H1 (cell line): ENCODE measurements around the gene WDR48. TPM values are rescaled to one million over a fixed set of nuclear protein-coding genes. Genes with fewer than 3 reads are reported as not detected.
A peak's percentile ranks its signal among the peaks of the same experiment; 100 is the strongest.

Source experiments
- CTCF ChIA-PET: fragments of 300-600 bp; sonication (Branson Sonifier 250); formaldehyde crosslinking; loops from one replicate; lab custom pipeline; 2021; ENCODE audit not compliant: partially characterized antibody; lab: Charles Lee
- POLR2A ChIA-PET: fragments of 300-600 bp; sonication (Branson Sonifier 250); formaldehyde crosslinking; loops from one replicate; lab custom pipeline; 2021; ENCODE audit warnings: inconsistent platforms; ENCODE audit not compliant: partially characterized antibody; lab: Charles Lee
- DNase-seq, 2 experiments: peaks; one replicate each; pipeline versions ENCODE4 v3.0.0 to v3.0.0-alpha.2; 2010 to 2022; ENCODE audit warnings: low spot score in 2 of 2, low read depth in 1 of 2, mixed read lengths in 1 of 2
- FAIRE-seq: peaks from 2 replicates; lab custom pipeline; 2011; peaks lifted over from hg19 to GRCh38; lab: Jason Lieb, UNC
- H2AFZ ChIP-seq: 2 replicates; pipeline ENCODE4 v1.8.1; 2012; ENCODE audit warnings: low read length, inconsistent platforms
- H2AK5ac ChIP-seq: 2 replicates; pipeline ENCODE4 v1.6.1; 2013; ENCODE audit warnings: low read depth, low read length
- H2BK120ac ChIP-seq: replicated peaks from 2 replicates; pipeline ENCODE3; 2013; ENCODE audit warnings: low read depth, low read length, inconsistent platforms
- H2BK12ac ChIP-seq: 2 replicates; pipeline ENCODE4 v1.6.1; 2013; ENCODE audit warnings: low read depth, low read length
- H2BK15ac ChIP-seq: 2 replicates; pipeline ENCODE4 v1.6.1; 2013; ENCODE audit warnings: low read length
- H2BK20ac ChIP-seq: 2 replicates; pipeline ENCODE4 v1.6.1; 2013; ENCODE audit warnings: low read length
- H2BK5ac ChIP-seq: 2 replicates; pipeline ENCODE4 v1.6.1; 2013; ENCODE audit warnings: low read depth, low read length
- H3K14ac ChIP-seq: 2 replicates; pipeline ENCODE4 v1.6.1; 2013; ENCODE audit warnings: inconsistent platforms; ENCODE audit not compliant: insufficient read length
- H3K18ac ChIP-seq: 2 replicates; pipeline ENCODE4 v1.6.1; 2013; ENCODE audit warnings: low read length; ENCODE audit errors: extremely low read depth
- H3K23ac ChIP-seq: 2 replicates; pipeline ENCODE4 v1.6.1; 2013; ENCODE audit warnings: inconsistent platforms; ENCODE audit not compliant: insufficient read length
- H3K23me2 ChIP-seq: 2 replicates; pipeline ENCODE4 v1.6.1; 2013; ENCODE audit warnings: low read depth, low read length
- H3K27ac ChIP-seq: 2 replicates; pipeline ENCODE4 v1.6.1; 2011; ENCODE audit warnings: low read depth, low read length, inconsistent platforms
- H3K27me3 ChIP-seq, 4 experiments: replicated peaks in 1 of 4; 1 replicate in 1 of 4; 2 replicates in 3 of 4; pipeline versions ENCODE4 v1.6.1 to v1.8.1; 2011 to 2013; ENCODE audit warnings: low read length in 3 of 4, mild to moderate bottlenecking in 3 of 4, inconsistent platforms in 2 of 4, mixed read lengths in 2 of 4, moderate library complexity in 1 of 4; ENCODE audit not compliant: control insufficient read depth in 3 of 4, insufficient read depth in 3 of 4; ENCODE audit errors: extremely low read depth in 1 of 4
- H3K36me3 ChIP-seq, 4 experiments: 2 replicates each; pipeline versions ENCODE4 v1.6.1 to v1.8.1; 2011 to 2013; ENCODE audit warnings: mild to moderate bottlenecking in 4 of 4, low read length in 3 of 4, moderate library complexity in 2 of 4, control low read depth in 1 of 4, inconsistent platforms in 1 of 4; ENCODE audit not compliant: insufficient read depth in 4 of 4, control insufficient read depth in 2 of 4
- H3K4ac ChIP-seq: replicated peaks from 2 replicates; pipeline ENCODE3; 2013; ENCODE audit warnings: low read length, low read depth, mixed read lengths, inconsistent platforms; ENCODE audit not compliant: insufficient read length
- H3K4me1 ChIP-seq, 4 experiments: replicated peaks in 1 of 4; 1 replicate in 1 of 4; 2 replicates in 3 of 4; pipeline versions ENCODE4 v1.6.1 to v1.8.1; 2011 to 2013; ENCODE audit warnings: low read length in 3 of 4, inconsistent platforms in 2 of 4, mixed read lengths in 1 of 4; ENCODE audit not compliant: insufficient read depth in 4 of 4, control insufficient read depth in 3 of 4
- H3K4me2 ChIP-seq, 2 experiments: 2 replicates each; pipeline versions ENCODE4 v1.6.1 to v1.8.1; 2011 to 2013; ENCODE audit warnings: low read depth in 2 of 2, low read length in 2 of 2, control low read depth in 1 of 2, inconsistent platforms in 1 of 2, mild to moderate bottlenecking in 1 of 2; ENCODE audit not compliant: insufficient read depth in 1 of 2
- H3K4me3 ChIP-seq, 4 experiments: fragments of 200-600, 300-600 bp in 1 of 4; sonication (generic), shearing (Covaris generic), sonication (Bioruptor Twin) in 1 of 4; 2 replicates each; pipeline versions ENCODE4 v1.5.1 to v1.8.1; 2011 to 2016; ENCODE audit warnings: low read length in 4 of 4, low read depth in 3 of 4, control low read depth in 2 of 4, inconsistent platforms in 2 of 4, mild to moderate bottlenecking in 2 of 4, mixed read lengths in 1 of 4, moderate library complexity in 1 of 4; ENCODE audit not compliant: insufficient read depth in 2 of 4; ENCODE audit errors: extremely low read depth in 1 of 4
- H3K56ac ChIP-seq: replicated peaks from 2 replicates; pipeline ENCODE3; 2013; ENCODE audit warnings: low read depth, mild to moderate bottlenecking, mixed read lengths, low read length, inconsistent platforms; ENCODE audit not compliant: insufficient read length
- H3K79me1 ChIP-seq: 2 replicates; pipeline ENCODE4 v1.6.1; 2013; ENCODE audit warnings: low read depth, low read length, control low read depth
- H3K79me2 ChIP-seq, 2 experiments: 2 replicates each; pipeline versions ENCODE4 v1.6.1 to v1.8.1; 2012 to 2013; ENCODE audit warnings: low read length in 2 of 2, mild to moderate bottlenecking in 2 of 2, inconsistent platforms in 1 of 2; ENCODE audit not compliant: insufficient read depth in 2 of 2, control insufficient read depth in 1 of 2
- H3K9ac ChIP-seq, 4 experiments: replicated peaks in 1 of 4; 1 replicate in 1 of 4; 2 replicates in 3 of 4; pipeline versions ENCODE4 v1.6.1 to v1.8.1; 2011 to 2013; ENCODE audit warnings: low read depth in 3 of 4, low read length in 3 of 4, control low read depth in 2 of 4, mild to moderate bottlenecking in 2 of 4, moderate library complexity in 2 of 4, inconsistent platforms in 1 of 4; ENCODE audit errors: extremely low read depth in 1 of 4
- H3K9me3 ChIP-seq, 2 experiments: 2 replicates each; pipeline versions ENCODE4 v1.6.1 to v1.8.1; 2012 to 2013; ENCODE audit warnings: mild to moderate bottlenecking in 2 of 2, moderate library complexity in 2 of 2, control low read depth in 1 of 2, inconsistent platforms in 1 of 2, low read depth in 1 of 2, low read length in 1 of 2, mixed read lengths in 1 of 2; ENCODE audit not compliant: insufficient read depth in 2 of 2
- H4K20me1 ChIP-seq, 2 experiments: replicated peaks in 1 of 2; 2 replicates each; pipeline versions ENCODE3 to v1.8.1; 2011 to 2013; ENCODE audit warnings: inconsistent platforms in 2 of 2, low read length in 2 of 2, mild to moderate bottlenecking in 1 of 2; ENCODE audit not compliant: insufficient read depth in 2 of 2, control insufficient read depth in 1 of 2
- H4K5ac ChIP-seq: 2 replicates; pipeline ENCODE4 v1.6.1; 2013; ENCODE audit warnings: low read length, low read depth, mixed read lengths, inconsistent platforms; ENCODE audit not compliant: insufficient read length
- H4K8ac ChIP-seq: 2 replicates; pipeline ENCODE4 v1.8.0; 2013; ENCODE audit warnings: mild to moderate bottlenecking, moderate library complexity, low read length, inconsistent platforms; ENCODE audit not compliant: insufficient read depth; ENCODE audit errors: extremely low read depth
- H4K91ac ChIP-seq: replicated peaks from 2 replicates; pipeline ENCODE3; 2013; ENCODE audit warnings: low read length, mixed read lengths, inconsistent platforms; ENCODE audit not compliant: insufficient read length
- BCL11A ChIP-seq, 2 experiments: IDR thresholded peaks; one replicate each; pipeline ENCODE4 v1.6.1; 2011; ENCODE audit warnings: low read depth in 2 of 2, low read length in 2 of 2, mild to moderate bottlenecking in 2 of 2
- BRCA1 ChIP-seq: IDR thresholded peaks from 2 replicates; pipeline ENCODE4 v1.6.1; 2012; ENCODE audit warnings: low read depth, low read length, improper control_type of control experiment
- EP300 ChIP-seq, 2 experiments: IDR thresholded peaks; 1 replicate in 1 of 2; 2 replicates in 1 of 2; pipeline ENCODE4 v1.6.1; 2011 to 2012; ENCODE audit warnings: low read depth in 2 of 2, low read length in 2 of 2, mild to moderate bottlenecking in 2 of 2, borderline replicate concordance in 1 of 2, inconsistent platforms in 1 of 2, moderate library complexity in 1 of 2
- EZH2 ChIP-seq: fragments of 200-600 bp; sonication (generic); IDR thresholded peaks from 2 replicates; pipeline ENCODE4 v1.7.1; 2012; ENCODE audit warnings: low read depth, mild to moderate bottlenecking, moderate library complexity, low read length, inconsistent platforms; ENCODE audit not compliant: severe bottlenecking
- HDAC6 ChIP-seq: IDR thresholded peaks from one replicate; pipeline ENCODE4 v1.7.1; 2012; ENCODE audit warnings: low read depth, mild to moderate bottlenecking, inconsistent platforms, low read length, moderate library complexity
- JUN ChIP-seq: IDR thresholded peaks from 2 replicates; pipeline ENCODE4 v1.6.1; 2011; ENCODE audit warnings: low read depth, mild to moderate bottlenecking, improper control_type of control experiment, low read length
- RBBP5 ChIP-seq: IDR thresholded peaks from 2 replicates; pipeline ENCODE4 v1.7.1; 2012; ENCODE audit warnings: low read depth, mild to moderate bottlenecking, inconsistent platforms, low read length, moderate library complexity, borderline replicate concordance
- SIRT6 ChIP-seq: IDR thresholded peaks from one replicate; pipeline ENCODE4 v1.7.1; 2012; ENCODE audit warnings: low read length, inconsistent platforms
- SP4 ChIP-seq: IDR thresholded peaks from 2 replicates; pipeline ENCODE4 v1.6.1; 2012; ENCODE audit warnings: low read length, inconsistent platforms
- TEAD4 ChIP-seq: IDR thresholded peaks from 2 replicates; pipeline ENCODE4 v1.6.1; 2012; ENCODE audit warnings: low read depth, low read length, inconsistent platforms, mixed read lengths
- WGBS, 2 experiments: shearing (Covaris generic) in 1 of 2; methylation state at CpG; one replicate each; pipeline versions ENCODE4 v1.1.6 to v1.1.7; 2013 to 2015; ENCODE audit warnings: low lambda C conversion rate in 2 of 2, mixed read lengths in 2 of 2, inconsistent platforms in 1 of 2, low coverage in 1 of 2, missing lambda C conversion rate in 1 of 2; ENCODE audit not compliant: insufficient replicate concordance in 2 of 2, insufficient coverage in 1 of 2, insufficient read length in 1 of 2; ENCODE audit errors: extremely low coverage in 1 of 2, missing lambda C conversion rate in 1 of 2; 5-methylcytosine and 5-hydroxymethylcytosine counted together
- polyA plus RNA-seq, 7 experiments: library from polyadenylated mRNA; depleted of rRNA in 3 of 7; stranded (reverse) in 5 of 7; unstranded in 2 of 7; fragments of >200 nt in 5 of 7; fragments of 200-250 nt in 2 of 7; gene quantifications; 1 replicate in 5 of 7; 2 replicates in 1 of 7; 4 replicates in 1 of 7; pipeline versions ENCODE4 v1.2.1 to v1.2.3, GENCODE V29; 2011 to 2013; ENCODE audit warnings: missing spikeins in 2 of 7, mixed read lengths in 2 of 7
- total RNA-seq: library from RNA; stranded (reverse); fragmentation: NEBNext Ultra II Directional; extraction: Animal tissue kit (Norgen Biotek cat#: 25700); gene quantifications from 2 replicates; pipeline ENCODE4 v1.2.1, GENCODE V29; 2021
- TF ChIP-seq, protein P1 (sequence below), 3 experiments: IDR thresholded peaks; 1 replicate in 2 of 3; 2 replicates in 1 of 3; pipeline versions ENCODE4 v1.5.1 to v1.6.1; 2011; ENCODE audit warnings: low read length in 3 of 3, mild to moderate bottlenecking in 3 of 3, inconsistent platforms in 2 of 3, low read depth in 1 of 3, moderate library complexity in 1 of 3; ENCODE audit not compliant: insufficient read depth in 1 of 3; ENCODE audit errors: control extremely low read depth in 1 of 3

Gene WDR48
- total and polyA plus RNA-seq, 2 of the 8 experiments (the other 6 are each of a cell fraction or from before 2014, with no cell fraction given): 21.2 to 54.1 TPM

GRCh38 chr3:39098473-39099000, 46.7 kb downstream of the WDR48 start:
- Histone ChIP-seq H3K27ac (no peak overlapping the region), H4K91ac (no peak overlapping the region), H2AFZ (no peak overlapping the region), H3K56ac (no peak overlapping the region), H4K5ac (no peak overlapping the region), H3K9me3 (no peaks in the 10 kb centered on the region; a peak in 1 of 4 replicates), H3K27me3 (peaks cover 0 to 2% (median 0%) of the 10 kb centered on the region in 4 experiments; a peak in 1 of 7 replicates), H2BK5ac (no peak overlapping the region), H3K4me1 (no peaks in the 10 kb centered on the region; a peak in 1 of 7 replicates), H3K23me2 (no peaks in the 10 kb centered on the region), H3K14ac (no peak overlapping the region), H4K8ac (no peak overlapping the region), H3K79me1 (no peaks in the 10 kb centered on the region; the same call in 1 of the 2 replicates), H3K79me2 (no peaks in the 10 kb centered on the region), H2AK5ac (no peak overlapping the region), H2BK20ac (no peak overlapping the region), H3K4ac (no peak overlapping the region), H2BK120ac (no peak overlapping the region), H4K20me1 (peaks cover 0 to 3% of the 10 kb centered on the region in 2 experiments), H3K18ac (no peak overlapping the region), H3K4me3 (no peak overlapping the region), H3K4me2 (no peak overlapping the region), H3K36me3 (peaks cover 18 to 40% (median 38%) of the 10 kb centered on the region in 4 experiments), H2BK15ac (no peak overlapping the region), H3K9ac (no peak overlapping the region), H2BK12ac (no peak overlapping the region), H3K23ac (no peak overlapping the region)
- POLR2A ChIA-PET: no interaction called here
- DNase-seq (peak in 1 of 2 experiments; percentile 14), FAIRE-seq (no peak)
- WGBS, 2 experiments: 93% methylated on average over 8 of the region's 8 CpGs; no CpG with 5 or more reads in 1 of the 2 experiments
- CTCF ChIA-PET: interaction anchor here (0.6 to 3.2 kb wide), 3 partner anchors 12 to 193 kb away, joined by 3 to 16 read pairs (median 4); no protein-coding TSS in a partner anchor
- TF ChIP-seq SIRT6 (no peak), BCL11A (IDR thresholded peaks at IDR 0.05; ENCODE audit: low read depth in 2 of 2, low read length in 2 of 2) (no peak), EZH2 (no peak), TEAD4 (no peak), RBBP5 (no peak), BRCA1 (no peak), EP300 (IDR thresholded peaks at IDR 0.05; ENCODE audit: borderline replicate concordance in 1 of 2, low read depth in 2 of 2, low read length in 2 of 2) (no peak), JUN (no peak), SP4 (no peak), HDAC6 (no peak)
- TF ChIP-seq, protein P1, sequence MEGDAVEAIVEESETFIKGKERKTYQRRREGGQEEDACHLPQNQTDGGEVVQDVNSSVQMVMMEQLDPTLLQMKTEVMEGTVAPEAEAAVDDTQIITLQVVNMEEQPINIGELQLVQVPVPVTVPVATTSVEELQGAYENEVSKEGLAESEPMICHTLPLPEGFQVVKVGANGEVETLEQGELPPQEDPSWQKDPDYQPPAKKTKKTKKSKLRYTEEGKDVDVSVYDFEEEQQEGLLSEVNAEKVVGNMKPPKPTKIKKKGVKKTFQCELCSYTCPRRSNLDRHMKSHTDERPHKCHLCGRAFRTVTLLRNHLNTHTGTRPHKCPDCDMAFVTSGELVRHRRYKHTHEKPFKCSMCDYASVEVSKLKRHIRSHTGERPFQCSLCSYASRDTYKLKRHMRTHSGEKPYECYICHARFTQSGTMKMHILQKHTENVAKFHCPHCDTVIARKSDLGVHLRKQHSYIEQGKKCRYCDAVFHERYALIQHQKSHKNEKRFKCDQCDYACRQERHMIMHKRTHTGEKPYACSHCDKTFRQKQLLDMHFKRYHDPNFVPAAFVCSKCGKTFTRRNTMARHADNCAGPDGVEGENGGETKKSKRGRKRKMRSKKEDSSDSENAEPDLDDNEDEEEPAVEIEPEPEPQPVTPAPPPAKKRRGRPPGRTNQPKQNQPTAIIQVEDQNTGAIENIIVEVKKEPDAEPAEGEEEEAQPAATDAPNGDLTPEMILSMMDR (IDR thresholded peaks at IDR 0.05; ENCODE audit: control extremely low read depth in 1 of 3, insufficient read depth in 1 of 3, low read depth in 1 of 3, low read length in 3 of 3): no peak
